ENCODE data around the gene SECTM1.

Gene SECTM1

GRCh38 chr17:82299452-82299851, 34.1 kb downstream of the SECTM1 start:
- DNase-seq (ENCODE audit: low spot score) = no peak

GRCh38 chr17:82298538-82299421, 34.8 kb downstream of the SECTM1 start:
- no peak for DNase-seq (ENCODE audit: low spot score)

GRCh38 chr17:82297714-82298537, 35.6 kb downstream of the SECTM1 start:
- DNase-seq (ENCODE audit: low spot score) = peak; percentile 95

- DNase-seq (ENCODE audit: low spot score) = peak; percentile 88
Measured at GRCh38 chr17:82297280-82297713, 36.3 kb downstream of the SECTM1 start.

- DNase-seq (ENCODE audit: low spot score) = no peak
Measured at GRCh38 chr17:82296511-82297279, 36.9 kb downstream of the SECTM1 start.

- DNase-seq (ENCODE audit: low spot score) = no peak
Measured at GRCh38 chr17:82295472-82295814, 38.1 kb downstream of the SECTM1 start.

GRCh38 chr17:82294064-82294773, 39.3 kb downstream of the SECTM1 start:
- no peak for DNase-seq (ENCODE audit: low spot score)

- peak; percentile 98 for DNase-seq (ENCODE audit: low spot score)
Measured at GRCh38 chr17:82292251-82293154, 41.1 kb downstream of the SECTM1 start.

GRCh38 chr17:82291582-82292250, 41.9 kb downstream of the SECTM1 start:
- no peak for DNase-seq (ENCODE audit: low spot score)

- DNase-seq (ENCODE audit: low spot score) = peak; percentile 96
Measured at GRCh38 chr17:82287868-82288801, 45.4 kb downstream of the SECTM1 start.

- no peak for DNase-seq (ENCODE audit: low spot score)
Measured at GRCh38 chr17:82287013-82287867, 46.3 kb downstream of the SECTM1 start.

GRCh38 chr17:82285141-82285540, 48.4 kb downstream of the SECTM1 start:
- DNase-seq (ENCODE audit: low spot score) = no peak

- DNase-seq (ENCODE audit: low spot score) = peak; percentile 93
Measured at GRCh38 chr17:82283208-82283749, 50.3 kb downstream of the SECTM1 start.

GRCh38 chr17:82282239-82283207, 51.0 kb downstream of the SECTM1 start:
- no peak for DNase-seq (ENCODE audit: low spot score)

GRCh38 chr17:82281502-82282238, 51.9 kb downstream of the SECTM1 start:
- DNase-seq (ENCODE audit: low spot score) = peak; percentile 94

- DNase-seq (ENCODE audit: low spot score) = no peak
Measured at GRCh38 chr17:82281076-82281475, 52.5 kb downstream of the SECTM1 start.

Measured in kidney tubule cell (primary cell).